A673 (cell line): ENCODE results near the gene LAP3. TPM values are rescaled to one million over a fixed set of nuclear protein-coding genes. Genes with fewer than 3 reads are reported as not detected.

Experiments
- BruUV-seq: library from RNA; stranded (reverse); fragments of 400-500 nt; replicated peaks from 2 replicates; lab custom pipeline; 2021; lab: Mats Ljungman, UMichigan
- CTCF ChIA-PET: fragments of 300-600 bp; sonication (Branson Sonifier 250); formaldehyde crosslinking; loops from one replicate; lab custom pipeline; 2022; ENCODE audit warnings: antibody characterized with exemption; lab: Charles Lee
- POLR2A ChIA-PET: fragments of 300-600 bp; sonication (Branson Sonifier 250); formaldehyde crosslinking; loops from one replicate; lab custom pipeline; 2022; ENCODE audit warnings: antibody characterized with exemption; ENCODE audit not compliant: low non-redundant PET; lab: Charles Lee
- DNase-seq: peaks from one replicate; pipeline ENCODE4 v3.0.0-alpha.2; 2015; ENCODE audit warnings: low spot score
- H3K27ac ChIP-seq: fragments of 200-600 bp; sonication (generic); 2 replicates; pipeline ENCODE4 v1.5.1; 2016; ENCODE audit warnings: mixed run types, low read depth, mild to moderate bottlenecking, mixed read lengths, antibody characterized with exemption, low read length; ENCODE audit not compliant: poor library complexity, severe bottlenecking
- H3K27me3 ChIP-seq: fragments of 200-600 bp; sonication (generic); replicated peaks from 2 replicates; pipeline ENCODE4 v1.6.1; 2017; ENCODE audit warnings: mixed run types, low read depth, mild to moderate bottlenecking, mixed read lengths, antibody characterized with exemption, low read length; ENCODE audit not compliant: insufficient read depth, poor library complexity
- H3K36me3 ChIP-seq: fragments of 200-600 bp; sonication (generic); 2 replicates; pipeline ENCODE4 v1.6.1; 2016; ENCODE audit warnings: mixed run types, mild to moderate bottlenecking, mixed read lengths, antibody characterized with exemption, low read length; ENCODE audit not compliant: insufficient read depth, poor library complexity, severe bottlenecking
- H3K4me1 ChIP-seq: fragments of 200-600 bp; sonication (generic); 2 replicates; pipeline ENCODE4 v1.6.1; 2017; ENCODE audit warnings: mixed run types, mild to moderate bottlenecking, mixed read lengths, antibody characterized with exemption, low read length; ENCODE audit not compliant: insufficient read depth, poor library complexity, severe bottlenecking
- H3K4me3 ChIP-seq: fragments of 200-600 bp; sonication (generic); 2 replicates; pipeline ENCODE4 v1.5.1; 2016; ENCODE audit warnings: low read depth, mixed run types, mild to moderate bottlenecking, mixed read lengths, low read length; ENCODE audit not compliant: poor library complexity, severe bottlenecking
- H3K9me3 ChIP-seq: fragments of 200-600 bp; sonication (generic); 2 replicates; pipeline ENCODE4 v1.6.1; 2016; ENCODE audit warnings: mixed run types, low read depth, mild to moderate bottlenecking, mixed read lengths, antibody characterized with exemption, low read length; ENCODE audit not compliant: poor library complexity, severe bottlenecking
- CTCF ChIP-seq: fragments of 300-800, 200-600 bp; sonication (generic); conservative IDR thresholded peaks from 2 replicates; pipeline ENCODE4 v1.5.1; 2017; ENCODE audit warnings: low read depth, mild to moderate bottlenecking, antibody characterized with exemption, low read length, moderate library complexity, mixed read lengths
- EZH2 ChIP-seq: fragments of 200-600 bp; sonication (generic); IDR thresholded peaks from 2 replicates; pipeline ENCODE4 v1.6.1; 2017; ENCODE audit warnings: borderline replicate concordance, low read depth, mild to moderate bottlenecking, mixed read lengths, antibody characterized with exemption, low read length; ENCODE audit not compliant: poor library complexity, severe bottlenecking
- intact Hi-C: fragments of 100-400 bp; cut with micrococcal nuclease; formaldehyde crosslinking; loops from one replicate; pipeline ENCODE4 v1.10.0; 2022; ENCODE audit not compliant: unreplicated experiment
- total RNA-seq: library from RNA; stranded (reverse); gene quantifications from 2 replicates; pipeline ENCODE4 v1.2.3, GENCODE V29; 2021

LAP3 gene
- total RNA-seq, 1 experiment from 2014 or later, result 54.1 TPM

GRCh38 chr4:17654701-17655100 is 77.7 kb downstream of the LAP3 start:
- CTCF ChIA-PET, result no interaction called here
- BruUV-seq, result no TSS peak

GRCh38 chr4:17657090-17657489 is 80.1 kb downstream of the LAP3 start:
- BruUV-seq, result no TSS peak
- intact Hi-C loops, result no loop called here
- CTCF ChIA-PET, result interaction anchor here (0.6 kb wide), 1 partner anchor 21 kb away, joined by 3 read pairs; no protein-coding TSS in a partner anchor
- H3K27me3 ChIP-seq, result no peaks in the 10 kb centered on the region
- DNase-seq, result no peak
- H3K9me3 ChIP-seq, result no peaks in the 10 kb centered on the region
- TF ChIP-seq CTCF, result no peak
- no peak for TF ChIP-seq EZH2
- H3K4me1 ChIP-seq, result no peaks in the 10 kb centered on the region
- H3K4me3 ChIP-seq, result no peak overlapping the region
- no peaks in the 10 kb centered on the region for H3K36me3 ChIP-seq
- no peak overlapping the region for H3K27ac ChIP-seq
- POLR2A ChIA-PET, result no interaction called here

More at GRCh38 chr4:17654701-17655100, 77.7 kb downstream of the LAP3 start:
- POLR2A ChIA-PET, result no interaction called here
- intact Hi-C loops, result no loop called here
- Histone ChIP-seq H3K4me1 (no peaks in the 10 kb centered on the region), H3K36me3 (no peaks in the 10 kb centered on the region), H3K27ac (no peak overlapping the region), H3K27me3 (no peaks in the 10 kb centered on the region), H3K4me3 (no peak overlapping the region), H3K9me3 (no peaks in the 10 kb centered on the region)
- DNase-seq, result no peak
- TF ChIP-seq EZH2 (no peak), CTCF (no peak)

Other genes starting within 250 kb of the LAP3 start
- 14.7 and 17.7 TPM in 2 replicates for gene QDPR, start 65.1 kb upstream of the LAP3 start, total RNA-seq
- gene CLRN2, start 62.0 kb upstream of the LAP3 start, total RNA-seq, result not detected in 2 replicates
- gene MED28, start 37.4 kb downstream of the LAP3 start, total RNA-seq, result 46.6 and 48.8 TPM in 2 replicates
- gene FAM184B, start 204.4 kb downstream of the LAP3 start, total RNA-seq, result 0.15 and 0.26 TPM in 2 replicates
- gene DCAF16, start 233.6 kb downstream of the LAP3 start, total RNA-seq, result 59.5 and 60.2 TPM in 2 replicates
- 105 and 122 TPM in 2 replicates for gene NCAPG, start 233.8 kb downstream of the LAP3 start, total RNA-seq